GM23338 (cell line): ENCODE measurements around the gene FOXM1. TPM values are rescaled to one million over a fixed set of nuclear protein-coding genes. Genes with fewer than 3 reads are reported as not detected.

Source experiments
- ATAC-seq: fragments of 200-7000 bp; cut with Tn5 transposase; 3 replicates; pipeline ENCODE4 v1.9.1; 2020
- DNase-seq: peaks from one replicate; pipeline ENCODE4 v3.0.0-alpha.2; 2015; ENCODE audit warnings: low spot score
- H2AFZ ChIP-seq: fragments of 200-600 bp; sonication (generic); 2 replicates; pipeline ENCODE4 v1.8.0; 2016; ENCODE audit warnings: antibody characterized with exemption, mild to moderate bottlenecking, moderate library complexity
- H3F3A ChIP-seq: fragments of 200-600 bp; sonication (generic); replicated peaks from 2 replicates; pipeline ENCODE4 v1.8.0; 2017; ENCODE audit warnings: antibody characterized with exemption, mixed run types, low read depth
- H3K27ac ChIP-seq: fragments of 200-600 bp; sonication (generic); 2 replicates; pipeline ENCODE4 v1.6.1; 2016; ENCODE audit warnings: low read depth
- H3K27me3 ChIP-seq: fragments of 200-600 bp; sonication (generic); 2 replicates; pipeline ENCODE4 v1.8.0; 2016; ENCODE audit warnings: mild to moderate bottlenecking, mixed run types, moderate library complexity; ENCODE audit not compliant: insufficient read depth
- H3K36me3 ChIP-seq: fragments of 200-600 bp; sonication (generic); 2 replicates; pipeline ENCODE4 v1.8.0; 2016; ENCODE audit warnings: mild to moderate bottlenecking; ENCODE audit not compliant: insufficient read depth
- H3K4me1 ChIP-seq: fragments of 200-600 bp; sonication (generic); 2 replicates; pipeline ENCODE4 v1.8.0; 2016; ENCODE audit warnings: mild to moderate bottlenecking, moderate library complexity; ENCODE audit not compliant: insufficient read depth
- H3K4me2 ChIP-seq: fragments of 200-600 bp; sonication (generic); 2 replicates; pipeline ENCODE4 v1.7.1; 2017; ENCODE audit warnings: mixed run types
- H3K4me3 ChIP-seq: fragments of 200-600 bp; sonication (generic); 2 replicates; pipeline ENCODE4 v1.6.1; 2016; ENCODE audit warnings: mixed run types
- H3K79me2 ChIP-seq: fragments of 200-600 bp; sonication (generic); replicated peaks from 2 replicates; pipeline ENCODE4 v1.8.0; 2017; ENCODE audit warnings: mild to moderate bottlenecking; ENCODE audit not compliant: insufficient read depth
- H3K9me2 ChIP-seq: fragments of 200-600 bp; sonication (generic); 2 replicates; pipeline ENCODE4 v1.8.0; 2017; ENCODE audit not compliant: insufficient read depth
- H4K20me1 ChIP-seq: fragments of 200-600 bp; sonication (generic); replicated peaks from 2 replicates; pipeline ENCODE4 v1.8.0; 2017; ENCODE audit warnings: mild to moderate bottlenecking; ENCODE audit not compliant: insufficient read depth
- H3K27ac Mint-ChIP-seq: 2 replicates; pipeline ENCODE4 v1.8.0; 2020; ENCODE audit warnings: inconsistent platforms, mild to moderate bottlenecking, moderate library complexity, mixed read lengths
- H3K27me3 Mint-ChIP-seq: 3 replicates; pipeline ENCODE4 v1.8.0; 2022; ENCODE audit warnings: low read depth, mild to moderate bottlenecking, moderate library complexity, mixed read lengths, inconsistent platforms; ENCODE audit not compliant: insufficient read depth, poor library complexity
- H3K36me3 Mint-ChIP-seq: 3 replicates; pipeline ENCODE4 v1.8.0; 2021; ENCODE audit warnings: low read depth, mild to moderate bottlenecking, inconsistent platforms, moderate library complexity, mixed read lengths
- H3K4me1 Mint-ChIP-seq: 3 replicates; pipeline ENCODE4 v1.8.0; 2020; ENCODE audit warnings: mild to moderate bottlenecking, inconsistent platforms, mixed read lengths
- H3K4me3 Mint-ChIP-seq: 3 replicates; pipeline ENCODE4 v1.8.0; 2021; ENCODE audit warnings: moderate library complexity, mild to moderate bottlenecking, inconsistent platforms, mixed read lengths
- H3K9me3 Mint-ChIP-seq: 3 replicates; pipeline ENCODE4 v1.8.0; 2020; ENCODE audit warnings: moderate library complexity, mild to moderate bottlenecking, inconsistent platforms, mixed read lengths
- CREB1 ChIP-seq: fragments of 250-450 bp; sonication (Bioruptor Pico); IDR thresholded peaks from 2 replicates; pipeline ENCODE4 v1.5.0; 2020; ENCODE audit warnings: low read depth, mild to moderate bottlenecking, moderate library complexity
- EZH2 ChIP-seq: fragments of 200-600 bp; sonication (generic); IDR thresholded peaks from one replicate; pipeline ENCODE4 v1.8.0; 2017; ENCODE audit warnings: antibody characterized with exemption, mild to moderate bottlenecking, low read depth; ENCODE audit not compliant: unreplicated experiment
- EZH2phosphoT487 ChIP-seq: fragments of 200-600 bp; sonication (generic); IDR thresholded peaks from one replicate; pipeline ENCODE4 v1.8.1; 2018; ENCODE audit warnings: antibody characterized with exemption; ENCODE audit not compliant: unreplicated experiment
- JUNB ChIP-seq: IDR thresholded peaks from one replicate; pipeline ENCODE4 v1.6.1; 2016; ENCODE audit warnings: antibody characterized with exemption; ENCODE audit not compliant: unreplicated experiment
- STAT1 ChIP-seq: IDR thresholded peaks from one replicate; pipeline ENCODE4 v1.6.1; 2016; ENCODE audit warnings: antibody characterized with exemption; ENCODE audit not compliant: unreplicated experiment
- ZNF114 ChIP-seq: fragments of 250-450 bp; sonication (Bioruptor Pico); IDR thresholded peaks from 2 replicates; pipeline ENCODE4 v1.5.0; 2020; ENCODE audit warnings: mild to moderate bottlenecking, moderate library complexity
- ZNF331 ChIP-seq: fragments of 250-450 bp; sonication (Bioruptor Pico); IDR thresholded peaks from 2 replicates; pipeline ENCODE4 v1.5.0; 2020; ENCODE audit warnings: low read depth, mild to moderate bottlenecking, moderate library complexity
- polyA plus RNA-seq: library from polyadenylated mRNA; unstranded; fragments of >200 nt; fragmentation: Nextera tagmentation; extraction: Ambion mirVana; gene quantifications from 2 replicates; pipeline ENCODE4 v1.2.1, GENCODE V29; 2016
- total RNA-seq: library from RNA; depleted of rRNA; stranded (reverse); fragments of >200 nt; shearing (Covaris generic); gene quantifications from 2 replicates; pipeline ENCODE4 v1.2.3, GENCODE V29; 2014
- TF ChIP-seq, protein P1 (sequence below): fragments of 250-450 bp; sonication (Bioruptor Pico); IDR thresholded peaks from 2 replicates; pipeline ENCODE4 v1.5.0; 2020; ENCODE audit warnings: mild to moderate bottlenecking, moderate library complexity
- TF ChIP-seq, protein P2 (sequence below), 2 experiments: fragments of 200-600 bp in 1 of 2; sonication (generic) in 1 of 2; conservative IDR thresholded peaks; 2 replicates each; pipeline versions ENCODE4 v1.5.1 to v1.6.1; 2016 to 2017; ENCODE audit warnings: antibody characterized with exemption in 2 of 2, low read depth in 2 of 2, mild to moderate bottlenecking in 2 of 2, moderate library complexity in 1 of 2
- TF ChIP-seq, protein P3 (sequence below): IDR thresholded peaks from one replicate; pipeline ENCODE4 v1.6.1; 2018; ENCODE audit warnings: antibody characterized with exemption; ENCODE audit not compliant: unreplicated experiment

Gene FOXM1
- total and polyA plus RNA-seq, 2 experiments from 2014 or later = 31.0 to 98.1 TPM

DNA sequence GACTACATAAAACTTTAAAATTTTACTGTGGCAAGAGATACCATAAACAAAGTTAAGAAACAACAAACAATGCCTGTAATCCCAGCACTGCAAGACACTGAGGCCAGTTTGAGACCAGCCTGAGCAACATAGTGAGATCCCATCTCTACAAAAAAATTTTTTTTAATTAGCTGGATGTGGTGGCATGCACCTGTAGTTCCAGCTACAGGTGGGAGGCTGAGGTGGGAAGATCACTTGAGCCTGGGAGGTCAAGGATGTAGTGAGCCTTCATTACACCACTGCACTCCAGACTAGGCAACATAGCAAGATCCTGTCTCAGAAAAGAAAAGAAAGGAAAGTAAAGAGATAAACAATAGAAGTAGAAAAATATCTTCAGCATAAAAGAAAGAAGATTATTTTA is 16.8 kb downstream of the FOXM1 start:
- no peaks in the 10 kb centered on the region for H3K9me3 Mint-ChIP-seq
- H3K4me3 Mint-ChIP-seq = no peak overlapping the region
- TF ChIP-seq STAT1 = no peak
- TF ChIP-seq, protein P1, sequence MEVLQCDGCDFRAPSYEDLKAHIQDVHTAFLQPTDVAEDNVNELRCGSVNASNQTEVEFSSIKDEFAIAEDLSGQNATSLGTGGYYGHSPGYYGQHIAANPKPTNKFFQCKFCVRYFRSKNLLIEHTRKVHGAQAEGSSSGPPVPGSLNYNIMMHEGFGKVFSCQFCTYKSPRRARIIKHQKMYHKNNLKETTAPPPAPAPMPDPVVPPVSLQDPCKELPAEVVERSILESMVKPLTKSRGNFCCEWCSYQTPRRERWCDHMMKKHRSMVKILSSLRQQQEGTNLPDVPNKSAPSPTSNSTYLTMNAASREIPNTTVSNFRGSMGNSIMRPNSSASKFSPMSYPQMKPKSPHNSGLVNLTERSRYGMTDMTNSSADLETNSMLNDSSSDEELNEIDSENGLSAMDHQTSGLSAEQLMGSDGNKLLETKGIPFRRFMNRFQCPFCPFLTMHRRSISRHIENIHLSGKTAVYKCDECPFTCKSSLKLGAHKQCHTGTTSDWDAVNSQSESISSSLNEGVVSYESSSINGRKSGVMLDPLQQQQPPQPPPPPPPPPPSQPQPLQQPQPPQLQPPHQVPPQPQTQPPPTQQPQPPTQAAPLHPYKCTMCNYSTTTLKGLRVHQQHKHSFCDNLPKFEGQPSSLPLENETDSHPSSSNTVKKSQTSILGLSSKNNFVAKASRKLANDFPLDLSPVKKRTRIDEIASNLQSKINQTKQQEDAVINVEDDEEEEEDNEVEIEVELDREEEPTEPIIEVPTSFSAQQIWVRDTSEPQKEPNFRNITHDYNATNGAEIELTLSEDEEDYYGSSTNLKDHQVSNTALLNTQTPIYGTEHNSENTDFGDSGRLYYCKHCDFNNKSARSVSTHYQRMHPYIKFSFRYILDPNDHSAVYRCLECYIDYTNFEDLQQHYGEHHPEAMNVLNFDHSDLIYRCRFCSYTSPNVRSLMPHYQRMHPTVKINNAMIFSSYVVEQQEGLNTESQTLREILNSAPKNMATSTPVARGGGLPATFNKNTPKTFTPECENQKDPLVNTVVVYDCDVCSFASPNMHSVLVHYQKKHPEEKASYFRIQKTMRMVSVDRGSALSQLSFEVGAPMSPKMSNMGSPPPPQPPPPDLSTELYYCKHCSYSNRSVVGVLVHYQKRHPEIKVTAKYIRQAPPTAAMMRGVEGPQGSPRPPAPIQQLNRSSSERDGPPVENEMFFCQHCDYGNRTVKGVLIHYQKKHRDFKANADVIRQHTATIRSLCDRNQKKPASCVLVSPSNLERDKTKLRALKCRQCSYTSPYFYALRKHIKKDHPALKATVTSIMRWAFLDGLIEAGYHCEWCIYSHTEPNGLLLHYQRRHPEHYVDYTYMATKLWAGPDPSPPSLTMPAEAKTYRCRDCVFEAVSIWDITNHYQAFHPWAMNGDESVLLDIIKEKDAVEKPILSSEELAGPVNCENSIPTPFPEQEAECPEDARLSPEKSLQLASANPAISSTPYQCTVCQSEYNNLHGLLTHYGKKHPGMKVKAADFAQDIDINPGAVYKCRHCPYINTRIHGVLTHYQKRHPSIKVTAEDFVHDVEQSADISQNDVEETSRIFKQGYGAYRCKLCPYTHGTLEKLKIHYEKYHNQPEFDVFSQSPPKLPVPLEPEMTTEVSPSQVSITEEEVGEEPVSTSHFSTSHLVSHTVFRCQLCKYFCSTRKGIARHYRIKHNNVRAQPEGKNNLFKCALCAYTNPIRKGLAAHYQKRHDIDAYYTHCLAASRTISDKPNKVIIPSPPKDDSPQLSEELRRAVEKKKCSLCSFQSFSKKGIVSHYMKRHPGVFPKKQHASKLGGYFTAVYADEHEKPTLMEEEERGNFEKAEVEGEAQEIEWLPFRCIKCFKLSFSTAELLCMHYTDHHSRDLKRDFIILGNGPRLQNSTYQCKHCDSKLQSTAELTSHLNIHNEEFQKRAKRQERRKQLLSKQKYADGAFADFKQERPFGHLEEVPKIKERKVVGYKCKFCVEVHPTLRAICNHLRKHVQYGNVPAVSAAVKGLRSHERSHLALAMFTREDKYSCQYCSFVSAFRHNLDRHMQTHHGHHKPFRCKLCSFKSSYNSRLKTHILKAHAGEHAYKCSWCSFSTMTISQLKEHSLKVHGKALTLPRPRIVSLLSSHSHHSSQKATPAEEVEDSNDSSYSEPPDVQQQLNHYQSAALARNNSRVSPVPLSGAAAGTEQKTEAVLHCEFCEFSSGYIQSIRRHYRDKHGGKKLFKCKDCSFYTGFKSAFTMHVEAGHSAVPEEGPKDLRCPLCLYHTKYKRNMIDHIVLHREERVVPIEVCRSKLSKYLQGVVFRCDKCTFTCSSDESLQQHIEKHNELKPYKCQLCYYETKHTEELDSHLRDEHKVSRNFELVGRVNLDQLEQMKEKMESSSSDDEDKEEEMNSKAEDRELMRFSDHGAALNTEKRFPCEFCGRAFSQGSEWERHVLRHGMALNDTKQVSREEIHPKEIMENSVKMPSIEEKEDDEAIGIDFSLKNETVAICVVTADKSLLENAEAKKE (CRISPR knock-in tag) = no peak
- H3K27me3 Mint-ChIP-seq = peaks cover 23% of the 10 kb centered on the region
- H3K36me3 ChIP-seq = peaks cover 35% of the 10 kb centered on the region
- no peak overlapping the region for H2AFZ ChIP-seq
- DNase-seq (no peak), ATAC-seq (no peak)
- peaks cover 69% of the 10 kb centered on the region for H3K36me3 Mint-ChIP-seq
- peaks cover 9% of the 10 kb centered on the region; the same call in 1 of the 2 replicates for H4K20me1 ChIP-seq
- H3K4me1 ChIP-seq = peaks cover 8% of the 10 kb centered on the region; the same call in 1 of the 2 replicates
- H3K27ac ChIP-seq = no peak overlapping the region
- H3F3A ChIP-seq = 0 out of 2 replicates have a peak, but pooled peaks cover 7% of the 10 kb centered on the region
- peaks cover 13% of the 10 kb centered on the region for H3K4me1 Mint-ChIP-seq
- no peaks in the 10 kb centered on the region for H3K27me3 ChIP-seq
- H3K4me3 ChIP-seq = no peak overlapping the region
- H3K27ac Mint-ChIP-seq = no peak overlapping the region
- no peaks in the 10 kb centered on the region for H3K9me2 ChIP-seq
- no peaks in the 10 kb centered on the region for H3K79me2 ChIP-seq
- no peak overlapping the region for H3K4me2 ChIP-seq

DNA sequence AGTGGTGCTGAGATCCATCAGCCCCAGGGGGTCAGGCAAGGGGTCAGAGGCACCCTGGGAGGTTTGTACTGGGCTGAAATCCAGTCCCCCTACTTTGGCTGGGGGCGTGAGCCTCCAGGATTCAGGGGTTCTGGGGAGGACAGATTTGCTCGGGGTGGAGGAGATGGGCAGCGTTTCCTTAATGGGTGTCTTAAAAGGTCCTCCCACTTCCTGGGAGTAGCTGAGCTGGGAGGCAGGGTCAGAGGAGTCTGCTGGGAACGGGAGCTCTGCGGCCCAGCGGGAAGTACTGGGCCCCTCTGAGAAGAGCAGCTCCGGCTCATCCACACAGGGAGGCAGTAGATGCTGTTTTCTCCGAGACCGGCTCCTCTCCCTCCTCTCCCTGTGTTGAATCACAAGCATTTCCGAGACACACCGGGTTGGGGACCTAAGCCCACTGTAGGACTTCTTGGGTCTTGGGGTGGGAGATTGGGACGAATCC is 18.0 kb downstream of the FOXM1 start:
- H3K4me2 ChIP-seq = no peak overlapping the region
- peaks cover 9% of the 10 kb centered on the region; the same call in 1 of the 2 replicates for H4K20me1 ChIP-seq
- no peaks in the 10 kb centered on the region for H3K9me2 ChIP-seq
- H3F3A ChIP-seq = 0 out of 2 replicates have a peak, but pooled peaks cover 7% of the 10 kb centered on the region
- no peak overlapping the region for H3K27ac Mint-ChIP-seq
- H3K4me1 Mint-ChIP-seq = peaks cover 15% of the 10 kb centered on the region
- H3K4me3 Mint-ChIP-seq = no peak overlapping the region
- peaks cover 8% of the 10 kb centered on the region; the same call in 1 of the 2 replicates for H3K4me1 ChIP-seq
- no peaks in the 10 kb centered on the region for H3K9me3 Mint-ChIP-seq
- peaks cover 57% of the 10 kb centered on the region for H3K36me3 Mint-ChIP-seq
- ATAC-seq (no peak), DNase-seq (no peak)
- no peak overlapping the region for H3K27ac ChIP-seq
- H3K79me2 ChIP-seq = no peaks in the 10 kb centered on the region
- no peak overlapping the region for H2AFZ ChIP-seq
- H3K27me3 ChIP-seq = no peaks in the 10 kb centered on the region
- no peak overlapping the region for H3K4me3 ChIP-seq
- H3K36me3 ChIP-seq = peaks cover 25% of the 10 kb centered on the region
- peaks cover 25% of the 10 kb centered on the region for H3K27me3 Mint-ChIP-seq
- no peak for TF ChIP-seq ZNF114 (CRISPR knock-in tag)
- TF ChIP-seq, protein P2, sequence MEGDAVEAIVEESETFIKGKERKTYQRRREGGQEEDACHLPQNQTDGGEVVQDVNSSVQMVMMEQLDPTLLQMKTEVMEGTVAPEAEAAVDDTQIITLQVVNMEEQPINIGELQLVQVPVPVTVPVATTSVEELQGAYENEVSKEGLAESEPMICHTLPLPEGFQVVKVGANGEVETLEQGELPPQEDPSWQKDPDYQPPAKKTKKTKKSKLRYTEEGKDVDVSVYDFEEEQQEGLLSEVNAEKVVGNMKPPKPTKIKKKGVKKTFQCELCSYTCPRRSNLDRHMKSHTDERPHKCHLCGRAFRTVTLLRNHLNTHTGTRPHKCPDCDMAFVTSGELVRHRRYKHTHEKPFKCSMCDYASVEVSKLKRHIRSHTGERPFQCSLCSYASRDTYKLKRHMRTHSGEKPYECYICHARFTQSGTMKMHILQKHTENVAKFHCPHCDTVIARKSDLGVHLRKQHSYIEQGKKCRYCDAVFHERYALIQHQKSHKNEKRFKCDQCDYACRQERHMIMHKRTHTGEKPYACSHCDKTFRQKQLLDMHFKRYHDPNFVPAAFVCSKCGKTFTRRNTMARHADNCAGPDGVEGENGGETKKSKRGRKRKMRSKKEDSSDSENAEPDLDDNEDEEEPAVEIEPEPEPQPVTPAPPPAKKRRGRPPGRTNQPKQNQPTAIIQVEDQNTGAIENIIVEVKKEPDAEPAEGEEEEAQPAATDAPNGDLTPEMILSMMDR (conservative IDR thresholded peaks at IDR 0.05; ENCODE audit: low read depth in 2 of 2) = no peak
- no peak for TF ChIP-seq CREB1 (CRISPR knock-in tag)
- no peak for TF ChIP-seq JUNB
- TF ChIP-seq STAT1 = no peak
- TF ChIP-seq, protein P3, sequence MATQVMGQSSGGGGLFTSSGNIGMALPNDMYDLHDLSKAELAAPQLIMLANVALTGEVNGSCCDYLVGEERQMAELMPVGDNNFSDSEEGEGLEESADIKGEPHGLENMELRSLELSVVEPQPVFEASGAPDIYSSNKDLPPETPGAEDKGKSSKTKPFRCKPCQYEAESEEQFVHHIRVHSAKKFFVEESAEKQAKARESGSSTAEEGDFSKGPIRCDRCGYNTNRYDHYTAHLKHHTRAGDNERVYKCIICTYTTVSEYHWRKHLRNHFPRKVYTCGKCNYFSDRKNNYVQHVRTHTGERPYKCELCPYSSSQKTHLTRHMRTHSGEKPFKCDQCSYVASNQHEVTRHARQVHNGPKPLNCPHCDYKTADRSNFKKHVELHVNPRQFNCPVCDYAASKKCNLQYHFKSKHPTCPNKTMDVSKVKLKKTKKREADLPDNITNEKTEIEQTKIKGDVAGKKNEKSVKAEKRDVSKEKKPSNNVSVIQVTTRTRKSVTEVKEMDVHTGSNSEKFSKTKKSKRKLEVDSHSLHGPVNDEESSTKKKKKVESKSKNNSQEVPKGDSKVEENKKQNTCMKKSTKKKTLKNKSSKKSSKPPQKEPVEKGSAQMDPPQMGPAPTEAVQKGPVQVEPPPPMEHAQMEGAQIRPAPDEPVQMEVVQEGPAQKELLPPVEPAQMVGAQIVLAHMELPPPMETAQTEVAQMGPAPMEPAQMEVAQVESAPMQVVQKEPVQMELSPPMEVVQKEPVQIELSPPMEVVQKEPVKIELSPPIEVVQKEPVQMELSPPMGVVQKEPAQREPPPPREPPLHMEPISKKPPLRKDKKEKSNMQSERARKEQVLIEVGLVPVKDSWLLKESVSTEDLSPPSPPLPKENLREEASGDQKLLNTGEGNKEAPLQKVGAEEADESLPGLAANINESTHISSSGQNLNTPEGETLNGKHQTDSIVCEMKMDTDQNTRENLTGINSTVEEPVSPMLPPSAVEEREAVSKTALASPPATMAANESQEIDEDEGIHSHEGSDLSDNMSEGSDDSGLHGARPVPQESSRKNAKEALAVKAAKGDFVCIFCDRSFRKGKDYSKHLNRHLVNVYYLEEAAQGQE = no peak
- TF ChIP-seq EZH2phosphoT487 = no peak
- TF ChIP-seq EZH2 = no peak
- TF ChIP-seq ZNF331 (CRISPR knock-in tag) = no peak
